ENCODE results near the gene KRT25.

KRT25 gene, protein sequence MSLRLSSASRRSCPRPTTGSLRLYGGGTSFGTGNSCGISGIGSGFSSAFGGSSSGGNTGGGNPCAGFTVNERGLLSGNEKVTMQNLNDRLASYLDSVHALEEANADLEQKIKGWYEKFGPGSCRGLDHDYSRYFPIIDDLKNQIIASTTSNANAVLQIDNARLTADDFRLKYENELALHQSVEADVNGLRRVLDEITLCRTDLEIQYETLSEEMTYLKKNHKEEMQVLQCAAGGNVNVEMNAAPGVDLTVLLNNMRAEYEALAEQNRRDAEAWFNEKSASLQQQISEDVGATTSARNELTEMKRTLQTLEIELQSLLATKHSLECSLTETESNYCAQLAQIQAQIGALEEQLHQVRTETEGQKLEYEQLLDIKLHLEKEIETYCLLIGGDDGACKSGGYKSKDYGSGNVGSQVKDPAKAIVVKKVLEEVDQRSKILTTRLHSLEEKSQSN

DNA sequence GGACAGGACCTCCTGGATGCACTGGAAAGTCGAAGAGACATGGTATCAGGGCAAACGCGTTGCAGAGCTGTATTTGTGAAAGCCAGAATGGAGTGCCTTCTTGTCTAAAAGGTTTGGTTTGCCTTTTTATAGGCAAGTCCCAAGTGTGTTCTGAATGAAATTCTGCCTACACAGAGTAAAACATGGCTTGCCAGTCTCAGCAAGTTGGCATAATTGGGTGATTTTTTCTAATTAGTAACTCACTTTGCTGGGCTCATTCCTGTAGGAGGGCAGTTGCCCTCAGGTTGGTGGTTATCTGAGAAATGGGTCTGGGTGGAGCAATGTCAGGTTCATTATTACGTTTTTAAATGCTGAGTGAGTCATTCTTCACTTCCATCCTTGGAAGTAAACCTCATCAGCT lies at the start of gene KRT25:
Gene KRT25 (minus strand): TSS at position 101 of the 400 bp plus-strand sequence. CDS start 60 bp downstream, at position 41.
- no peak for DNase-seq (ENCODE audit: low spot score)

DNA sequence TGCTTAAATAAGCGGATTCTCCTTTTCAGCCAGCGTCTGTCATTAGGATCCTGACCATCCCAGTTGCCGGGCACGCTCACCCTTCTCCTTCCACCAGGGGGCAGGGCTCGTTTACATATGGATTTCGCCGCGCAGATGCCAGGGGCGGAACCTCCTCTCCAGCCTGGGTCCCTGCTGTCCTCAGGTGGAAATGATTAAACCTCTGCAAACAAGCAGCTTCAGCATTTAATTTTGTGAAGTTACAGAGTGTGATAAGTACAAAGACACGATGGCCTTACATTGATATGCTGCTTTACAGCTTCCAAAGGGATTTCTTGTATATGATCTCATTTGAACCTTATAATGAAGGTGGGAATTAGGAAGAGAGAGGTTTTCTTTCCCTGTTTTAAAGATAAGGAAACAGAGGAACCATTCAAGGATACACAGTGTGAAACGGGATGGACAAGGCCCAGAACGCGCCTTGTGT lies 48.5 kb upstream of the KRT25 start:
- DNase-seq (ENCODE audit: low spot score), result peak; percentile 77

DNA sequence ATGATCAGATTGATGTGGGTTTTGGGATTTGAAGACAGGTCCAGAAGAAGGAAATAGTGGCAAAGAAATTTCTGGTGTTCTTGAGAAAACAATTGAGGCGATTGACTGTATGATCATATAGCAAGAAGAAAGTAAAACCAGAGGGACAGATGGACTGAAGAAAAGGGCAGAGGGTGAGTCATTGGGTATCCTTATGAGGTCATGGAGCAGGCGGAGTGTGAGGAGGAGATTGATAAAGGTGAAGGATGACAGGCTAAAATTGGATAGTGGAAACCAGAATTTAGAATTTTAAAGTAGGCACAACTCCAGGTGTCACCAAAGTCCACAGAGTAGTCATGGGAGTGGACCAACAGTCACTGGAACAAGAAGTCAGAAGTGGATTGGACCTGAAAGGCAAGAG lies 46.0 kb upstream of the KRT25 start:
- DNase-seq (ENCODE audit: low spot score), result no peak

- DNase-seq (ENCODE audit: low spot score), result no peak
These were observed 45.2 kb upstream of the KRT25 start for GRCh38 chr17:40800381-40800780.

- no peak for DNase-seq (ENCODE audit: low spot score)
These were observed 44.7 kb upstream of the KRT25 start, which contains the start of gene KRT28 for GRCh38 chr17:40799859-40800258. KRT28 (minus strand) TSS chr17:40799959; CDS start chr17:40799893, 66 bp downstream.

- no peak for DNase-seq (ENCODE audit: low spot score)
These were observed 41.7 kb upstream of the KRT25 start for GRCh38 chr17:40796846-40797245.

GRCh38 chr17:40795019-40795667 lies 40.0 kb upstream of the KRT25 start:
- no peak for DNase-seq (ENCODE audit: low spot score)

GRCh38 chr17:40794466-40794865 lies 39.3 kb upstream of the KRT25 start:
- no peak for DNase-seq (ENCODE audit: low spot score)

- no peak for DNase-seq (ENCODE audit: low spot score)
These were observed 38.7 kb upstream of the KRT25 start for GRCh38 chr17:40793832-40794231.

- DNase-seq (ENCODE audit: low spot score), result peak; percentile 55
These were observed 36.8 kb upstream of the KRT25 start for GRCh38 chr17:40791787-40792436.

DNA sequence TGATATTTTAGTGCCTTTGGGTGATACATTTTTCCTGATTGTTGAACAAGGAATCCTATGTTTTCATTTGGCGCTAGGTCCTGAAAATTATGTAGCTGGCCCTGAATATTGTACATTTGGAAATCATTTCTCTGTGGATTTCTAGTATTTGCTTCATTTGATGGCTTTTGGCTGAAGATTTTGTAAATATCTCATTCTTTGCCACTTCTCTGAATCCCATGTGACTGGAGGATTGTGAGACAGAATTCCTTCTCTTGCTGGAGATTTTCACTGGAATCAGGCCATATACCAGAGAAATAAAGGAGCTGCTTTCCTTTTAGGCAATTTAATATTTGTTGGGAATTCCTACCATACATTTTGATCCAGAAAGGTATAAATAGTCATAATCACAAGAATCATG lies 36.0 kb upstream of the KRT25 start:
- no peak for DNase-seq (ENCODE audit: low spot score)

- no peak for DNase-seq (ENCODE audit: low spot score)
These were observed 27.3 kb upstream of the KRT25 start, which contains the start of gene KRT27 for GRCh38 chr17:40782450-40782849. KRT27 (minus strand) TSS chr17:40782550; CDS start chr17:40782493, 57 bp downstream.

- DNase-seq (ENCODE audit: low spot score), result no peak
These were observed 24.2 kb upstream of the KRT25 start for GRCh38 chr17:40779181-40779909.

- no peak for DNase-seq (ENCODE audit: low spot score)
These were observed 23.3 kb upstream of the KRT25 start for GRCh38 chr17:40778461-40778860.

DNA sequence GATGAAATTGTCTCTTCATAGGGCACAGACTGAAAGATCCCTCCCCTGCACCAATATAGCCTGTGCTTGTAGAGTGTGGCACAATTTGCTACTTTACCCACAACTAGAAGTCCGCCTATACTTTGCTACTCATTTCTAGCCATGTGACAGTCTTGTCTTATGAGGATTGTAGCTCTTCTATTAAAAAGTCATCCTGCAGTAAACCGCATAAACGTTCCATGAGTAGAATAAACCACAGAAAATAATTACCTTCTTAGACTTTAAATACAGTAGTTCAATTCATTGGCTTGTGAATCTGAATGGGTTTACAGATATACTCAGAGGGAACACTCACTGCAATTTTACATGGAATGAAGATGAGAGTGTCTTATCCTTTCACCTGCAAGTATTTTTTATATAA lies 22.8 kb upstream of the KRT25 start:
- no peak for DNase-seq (ENCODE audit: low spot score)

GRCh38 chr17:40777459-40777858 lies 22.3 kb upstream of the KRT25 start:
- no peak for DNase-seq (ENCODE audit: low spot score)

DNA sequence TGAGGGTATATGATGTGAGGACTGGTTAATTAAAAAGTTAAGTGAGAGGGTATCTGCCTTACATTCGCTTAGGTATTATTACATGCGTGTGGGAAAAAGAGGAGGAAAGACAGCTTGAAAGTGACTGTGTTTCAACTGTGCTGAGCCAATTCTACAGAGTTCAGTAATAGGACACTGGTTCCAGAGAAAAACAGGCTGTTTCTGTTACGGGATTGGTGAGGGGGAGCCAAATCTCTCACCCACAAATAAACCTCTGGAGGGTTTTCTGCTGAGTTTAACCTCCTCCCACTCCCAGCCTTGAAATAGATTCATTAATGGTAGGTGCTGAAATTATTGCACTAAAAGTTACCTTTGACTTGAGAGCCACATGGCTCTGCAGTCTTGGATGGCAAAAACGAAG lies 20.8 kb upstream of the KRT25 start:
- DNase-seq (ENCODE audit: low spot score), result no peak

DNA sequence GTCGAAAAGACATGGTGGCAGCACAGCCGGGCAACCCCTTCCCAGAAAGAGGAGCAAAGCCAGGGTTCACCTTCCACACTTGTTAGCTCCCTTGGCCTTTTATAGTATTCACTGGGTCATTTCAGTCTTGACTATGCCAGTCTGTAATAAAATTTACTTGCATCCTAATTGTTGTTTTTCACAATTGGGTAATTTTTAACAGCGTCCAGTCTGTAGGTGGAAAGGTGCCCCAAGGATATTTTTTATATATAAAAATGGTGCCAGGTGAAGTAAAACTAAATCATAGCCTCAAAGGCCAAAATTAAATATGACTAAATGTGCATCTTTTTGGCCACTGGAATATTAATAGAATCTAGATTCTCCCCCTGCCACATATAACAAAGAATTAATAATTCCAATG lies 17.0 kb upstream of the KRT25 start, which contains the start of gene KRT26:
Gene KRT26 (minus strand): TSS at position 101 of the 400 bp plus-strand sequence. CDS start 88 bp downstream, at position 13.
- no peak for DNase-seq (ENCODE audit: low spot score)

DNA sequence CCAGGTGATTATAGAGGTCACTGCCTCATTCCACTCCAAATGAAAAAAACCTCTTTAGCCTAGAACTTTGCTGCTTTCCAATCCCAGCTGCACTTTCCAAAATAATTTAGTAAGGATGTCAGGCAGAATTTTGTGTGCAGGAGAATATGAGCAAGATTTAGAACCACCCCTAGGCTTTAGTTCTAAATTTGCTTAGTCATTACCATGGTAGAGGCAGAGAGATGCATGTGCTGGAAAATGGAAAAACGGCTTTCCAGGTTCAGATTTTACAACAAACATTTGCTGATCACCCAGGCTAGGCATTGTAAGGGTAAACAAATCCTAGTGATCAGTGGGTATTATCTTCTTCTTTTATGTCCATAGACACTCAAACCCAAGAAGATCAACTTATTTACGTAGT lies 10.5 kb upstream of the KRT25 start:
- DNase-seq (ENCODE audit: low spot score), result no peak

- no peak for DNase-seq (ENCODE audit: low spot score)
These were observed 8.6 kb upstream of the KRT25 start for GRCh38 chr17:40763752-40764151.

DNA sequence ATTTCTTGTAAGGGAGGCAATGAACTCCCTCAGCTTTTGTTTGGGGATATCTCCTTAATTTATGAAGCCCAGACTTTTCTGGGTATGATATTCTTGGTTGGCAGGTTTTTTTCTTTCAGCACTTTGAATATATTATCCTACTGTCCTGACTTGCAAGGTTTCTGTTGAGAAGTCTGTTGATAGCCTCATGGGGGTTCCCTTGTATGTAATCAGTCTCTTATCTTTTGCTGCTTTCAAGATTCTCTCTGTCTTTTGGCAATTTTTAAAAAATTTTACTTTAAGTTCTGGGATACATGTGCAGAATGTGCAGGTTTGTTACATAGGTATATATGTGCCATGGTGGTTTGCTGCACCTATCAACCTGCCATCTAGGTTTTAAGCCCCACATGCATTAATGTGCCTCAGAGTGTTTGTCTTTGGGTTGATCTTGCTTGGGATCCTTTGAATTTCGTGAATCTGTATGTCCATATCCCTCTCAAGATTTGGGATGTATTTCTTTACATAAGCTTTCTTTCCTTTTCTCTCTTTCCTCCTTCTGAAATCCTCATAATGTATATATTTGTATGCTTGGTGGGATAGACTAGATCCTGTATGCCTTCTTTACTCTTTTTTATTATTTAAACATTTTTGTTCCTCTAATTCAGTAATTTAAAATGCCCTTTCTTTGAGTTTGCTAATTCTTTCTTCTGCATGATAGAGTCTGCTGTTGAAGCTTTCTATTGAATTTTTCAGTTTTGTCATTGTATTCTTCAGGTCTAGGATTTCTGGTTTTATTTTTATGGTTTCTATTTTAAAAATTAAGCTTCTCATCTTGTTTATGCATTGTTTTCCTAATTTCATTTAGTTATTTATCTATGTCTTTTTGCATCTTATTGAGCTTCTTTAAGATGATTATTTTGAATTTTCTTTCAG lies 5.2 kb upstream of the KRT25 start:
- no peak for DNase-seq (ENCODE audit: low spot score)
